AG20443 (cell line): Measurements from ENCODE around the gene MRPL4.
A peak's percentile ranks its signal among the peaks of the same experiment; 100 is the strongest.

Source experiments
- DNase-seq: peaks from one replicate; pipeline ENCODE4 v3.0.0; 2012; ENCODE audit warnings: low spot score, mixed read lengths

Gene MRPL4

GRCh38 chr19:10289167-10289835, 37.3 kb downstream of the MRPL4 start:
- peak; percentile 62 for DNase-seq

DNA sequence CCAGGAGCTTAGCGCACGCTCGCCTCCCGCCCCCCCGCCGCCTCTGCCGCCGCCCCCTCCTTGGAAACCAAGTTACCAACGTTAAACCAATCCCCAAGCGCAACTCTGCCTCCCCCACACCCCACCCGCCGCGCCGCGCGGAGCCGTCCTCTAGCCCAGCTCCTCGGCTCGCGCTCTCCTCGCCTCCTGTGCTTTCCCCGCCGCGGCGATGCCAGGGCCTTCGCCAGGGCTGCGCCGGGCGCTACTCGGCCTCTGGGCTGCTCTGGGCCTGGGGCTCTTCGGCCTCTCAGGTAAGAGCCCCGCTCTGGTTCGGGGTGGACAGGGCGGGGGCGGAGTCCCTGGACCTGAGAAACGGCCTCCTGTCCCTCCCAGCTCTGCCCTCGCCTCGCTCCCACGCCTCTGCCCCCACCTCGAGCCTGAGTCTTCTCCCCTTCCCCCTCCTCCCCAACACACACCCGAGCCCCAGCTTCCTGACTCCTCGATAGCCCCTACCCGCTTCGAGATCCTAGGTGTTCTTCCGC, 37.9 kb downstream of the MRPL4 start, which contains the start of gene ICAM5:
TSS of gene ICAM5 (plus strand) at position 117 of the 521 bp plus-strand sequence. CDS start at position 209, 92 bp downstream.
- peak; percentile 34 for DNase-seq

GRCh38 chr19:10290357-10290875, 38.4 kb downstream of the MRPL4 start:
- DNase-seq, result peak; percentile 48

DNA sequence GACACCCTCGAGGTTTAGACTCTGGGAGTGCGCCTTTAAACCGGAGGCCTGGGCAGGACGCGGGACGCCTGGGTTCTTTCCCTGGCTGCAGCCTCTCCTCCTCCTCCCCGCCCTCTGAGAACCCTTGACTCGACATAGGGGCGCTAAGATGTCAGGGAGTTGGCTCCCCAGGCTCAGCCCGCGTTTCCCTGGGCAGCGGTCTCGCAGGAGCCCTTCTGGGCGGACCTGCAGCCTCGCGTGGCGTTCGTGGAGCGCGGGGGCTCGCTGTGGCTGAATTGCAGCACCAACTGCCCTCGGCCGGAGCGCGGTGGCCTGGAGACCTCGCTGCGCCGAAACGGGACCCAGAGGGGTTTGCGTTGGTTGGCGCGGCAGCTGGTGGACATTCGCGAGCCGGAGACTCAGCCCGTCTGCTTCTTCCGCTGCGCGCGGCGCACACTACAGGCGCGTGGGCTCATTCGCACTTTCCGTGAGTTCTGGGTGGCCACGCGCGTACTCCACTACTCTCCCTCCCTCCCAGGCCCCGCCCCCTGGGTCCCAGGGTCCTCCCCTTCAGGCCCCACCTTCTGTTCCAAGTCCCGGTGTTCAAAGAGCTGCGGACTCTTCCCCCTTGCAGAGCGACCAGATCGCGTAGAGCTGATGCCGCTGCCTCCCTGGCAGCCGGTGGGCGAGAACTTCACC, 39.0 kb downstream of the MRPL4 start:
- DNase-seq, result peak; percentile 66

GRCh38 chr19:10291554-10292205, 39.7 kb downstream of the MRPL4 start:
- DNase-seq, result no peak

- peak; percentile 85 for DNase-seq
Measured at GRCh38 chr19:10292206-10292788, 40.3 kb downstream of the MRPL4 start.

GRCh38 chr19:10292789-10293636, 41.0 kb downstream of the MRPL4 start:
- peak; percentile 29 for DNase-seq

DNA sequence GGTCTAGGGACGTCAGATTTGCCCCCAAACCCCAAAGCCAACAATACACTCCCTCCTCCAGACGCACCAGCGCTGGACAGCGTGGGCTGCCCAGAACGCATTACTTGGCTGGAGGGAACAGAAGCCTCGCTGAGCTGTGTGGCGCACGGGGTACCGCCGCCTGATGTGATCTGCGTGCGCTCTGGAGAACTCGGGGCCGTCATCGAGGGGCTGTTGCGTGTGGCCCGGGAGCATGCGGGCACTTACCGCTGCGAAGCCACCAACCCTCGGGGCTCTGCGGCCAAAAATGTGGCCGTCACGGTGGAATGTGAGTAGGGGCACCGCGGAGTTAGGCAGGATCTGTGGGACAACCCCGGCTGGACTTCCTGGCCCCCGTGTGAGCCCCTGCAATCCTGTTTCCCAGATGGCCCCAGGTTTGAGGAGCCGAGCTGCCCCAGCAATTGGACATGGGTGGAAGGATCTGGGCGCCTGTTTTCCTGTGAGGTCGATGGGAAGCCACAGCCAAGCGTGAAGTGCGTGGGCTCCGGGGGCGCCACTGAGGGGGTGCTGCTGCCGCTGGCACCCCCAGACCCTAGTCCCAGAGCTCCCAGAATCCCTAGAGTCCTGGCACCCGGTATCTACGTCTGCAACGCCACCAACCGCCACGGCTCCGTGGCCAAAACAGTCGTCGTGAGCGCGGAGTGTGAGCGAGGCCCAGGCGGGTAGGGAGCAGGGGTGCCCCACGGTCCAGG, 41.8 kb downstream of the MRPL4 start:
- no peak for DNase-seq

DNA sequence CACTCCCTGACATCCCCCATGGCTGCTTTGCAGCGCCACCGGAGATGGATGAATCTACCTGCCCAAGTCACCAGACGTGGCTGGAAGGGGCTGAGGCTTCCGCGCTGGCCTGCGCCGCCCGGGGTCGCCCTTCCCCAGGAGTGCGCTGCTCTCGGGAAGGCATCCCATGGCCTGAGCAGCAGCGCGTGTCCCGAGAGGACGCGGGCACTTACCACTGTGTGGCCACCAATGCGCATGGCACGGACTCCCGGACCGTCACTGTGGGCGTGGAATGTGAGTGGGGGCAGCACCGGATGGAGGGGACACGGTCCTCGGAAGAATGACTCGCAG, 42.3 kb downstream of the MRPL4 start:
- no peak for DNase-seq

- peak; percentile 42 for DNase-seq
Measured at GRCh38 chr19:10295305-10295846, 43.4 kb downstream of the MRPL4 start.

DNA sequence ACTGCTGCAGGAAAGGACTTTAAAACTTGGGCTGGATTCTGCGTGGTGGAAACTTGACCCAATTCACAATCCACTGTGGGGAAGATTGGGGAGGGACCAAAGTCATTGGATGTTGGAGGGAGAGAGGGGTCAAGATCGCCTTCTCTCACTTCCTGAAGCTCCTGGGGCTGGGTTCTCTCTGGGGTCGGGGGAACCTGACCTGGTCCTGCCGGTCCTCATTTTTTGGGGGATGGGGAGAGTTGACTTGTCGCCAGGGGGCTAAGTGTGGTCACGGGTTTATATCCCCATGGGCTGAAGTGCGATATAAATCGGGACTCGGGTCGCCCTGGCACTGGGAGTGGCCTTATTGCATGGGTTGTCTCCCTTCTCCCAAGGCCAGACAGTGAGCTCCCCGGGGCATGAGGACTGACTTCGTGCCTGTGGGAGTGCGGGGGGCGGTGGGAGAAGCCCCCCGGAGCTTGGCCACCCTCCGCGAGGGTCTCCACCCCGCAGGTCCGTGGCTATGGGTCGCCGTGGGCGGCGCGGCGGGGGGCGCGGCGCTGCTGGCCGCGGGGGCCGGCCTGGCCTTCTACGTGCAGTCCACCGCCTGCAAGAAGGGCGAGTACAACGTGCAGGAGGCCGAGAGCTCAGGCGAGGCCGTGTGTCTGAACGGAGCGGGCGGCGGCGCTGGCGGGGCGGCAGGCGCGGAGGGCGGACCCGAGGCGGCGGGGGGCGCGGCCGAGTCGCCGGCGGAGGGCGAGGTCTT, 44.0 kb downstream of the MRPL4 start:
- DNase-seq, result no peak

DNA sequence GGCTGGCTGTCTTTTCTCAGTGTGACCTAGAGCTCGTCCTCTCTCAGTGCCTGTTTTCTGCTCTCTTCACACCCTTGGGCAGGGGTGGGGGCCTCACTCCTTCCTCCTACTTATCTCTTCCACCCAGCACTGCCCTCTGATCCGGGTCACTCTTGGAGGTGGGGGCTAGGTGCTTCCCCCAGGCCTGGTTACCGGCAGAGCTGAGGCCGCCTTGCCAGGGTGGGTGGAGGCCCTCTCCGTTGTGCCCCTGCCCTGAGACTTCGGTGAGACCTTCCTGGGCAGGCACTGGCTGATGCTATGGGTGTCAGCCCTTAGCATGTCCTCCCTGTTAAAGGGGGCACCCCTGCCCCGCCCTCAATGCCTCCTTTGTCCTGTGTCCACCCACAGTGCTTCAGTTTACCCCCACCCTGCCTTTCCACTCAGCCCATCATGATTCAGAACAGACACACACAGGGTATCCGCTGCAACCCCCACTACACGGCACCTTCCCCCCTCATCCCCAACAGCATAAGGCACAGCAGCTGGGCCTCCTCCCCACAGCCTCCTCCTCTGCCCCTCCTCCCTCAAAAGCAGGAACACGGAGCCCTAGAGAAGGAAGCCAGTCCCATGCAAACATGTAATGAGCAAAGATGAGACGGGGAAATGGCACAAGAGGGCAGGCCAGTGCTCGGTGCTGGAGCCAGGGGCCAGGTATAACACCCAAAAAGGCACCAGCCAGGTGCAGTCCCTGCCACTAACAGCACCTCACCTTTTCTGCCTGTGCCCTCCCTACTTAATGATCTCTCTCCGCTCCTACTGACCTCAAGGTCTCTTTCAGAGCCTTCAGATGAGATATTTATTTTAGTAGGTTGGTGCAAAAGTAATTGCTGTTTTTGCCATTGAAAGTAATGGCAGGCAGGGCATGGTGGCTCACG, 47.8 kb downstream of the MRPL4 start:
- DNase-seq, result no peak

GRCh38 chr19:10305139-10305806, 53.3 kb downstream of the MRPL4 start:
- DNase-seq, result peak; percentile 67

DNA sequence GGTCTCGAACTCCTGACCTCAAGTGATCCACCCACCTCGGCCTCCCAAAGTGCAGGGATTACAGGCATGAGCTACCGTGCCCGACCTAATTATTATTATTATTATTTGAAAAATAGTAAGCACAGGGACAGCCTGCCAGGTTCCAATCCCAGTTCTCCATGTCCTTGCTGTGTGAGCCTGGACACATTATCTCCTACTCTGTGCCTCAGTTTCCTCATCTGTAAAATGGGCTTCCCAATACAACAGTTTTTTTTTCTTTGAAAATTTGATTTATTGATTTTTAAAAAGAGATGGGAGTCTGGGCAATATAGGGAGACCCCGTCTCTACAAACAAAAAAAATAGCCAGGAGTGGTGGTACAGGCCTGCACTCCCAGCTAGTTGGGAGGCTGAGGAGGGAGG, 54.3 kb downstream of the MRPL4 start:
- DNase-seq, result no peak

GRCh38 chr19:10309423-10309822, 57.4 kb downstream of the MRPL4 start, which contains the start of gene ZGLP1:
Gene ZGLP1 (minus strand): TSS chr19:10309815.
- DNase-seq, result no peak
